ENCODE data around the gene NLGN3.

Gene NLGN3

DNA sequence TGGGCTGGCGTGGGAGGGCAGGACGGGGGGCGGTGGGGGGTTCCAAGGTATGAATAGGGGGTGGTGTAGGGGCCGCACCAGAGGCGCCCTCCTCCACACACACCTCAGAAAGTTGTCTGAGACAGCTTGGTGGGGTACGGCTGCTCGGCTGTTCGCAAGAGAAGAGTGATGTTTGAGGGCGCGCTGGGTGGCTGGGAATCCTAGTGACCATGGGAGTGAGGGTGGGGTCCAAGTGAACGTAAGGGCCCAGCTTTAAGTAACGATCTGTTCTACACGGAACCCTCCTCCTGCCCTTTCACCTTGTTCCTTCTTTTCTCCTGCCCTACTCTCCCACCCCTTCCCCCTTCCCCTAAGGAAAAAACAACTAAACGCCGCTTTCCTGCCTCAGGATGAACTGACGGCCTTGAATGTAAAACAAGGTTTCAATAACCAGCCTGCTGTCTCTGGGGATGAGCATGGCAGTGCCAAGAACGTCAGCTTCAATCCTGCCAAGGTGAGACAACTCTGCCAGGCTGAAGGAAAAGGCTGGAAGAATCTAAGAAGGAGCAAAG is 25.6 kb upstream of the NLGN3 start:
- no peak for DNase-seq

DNA sequence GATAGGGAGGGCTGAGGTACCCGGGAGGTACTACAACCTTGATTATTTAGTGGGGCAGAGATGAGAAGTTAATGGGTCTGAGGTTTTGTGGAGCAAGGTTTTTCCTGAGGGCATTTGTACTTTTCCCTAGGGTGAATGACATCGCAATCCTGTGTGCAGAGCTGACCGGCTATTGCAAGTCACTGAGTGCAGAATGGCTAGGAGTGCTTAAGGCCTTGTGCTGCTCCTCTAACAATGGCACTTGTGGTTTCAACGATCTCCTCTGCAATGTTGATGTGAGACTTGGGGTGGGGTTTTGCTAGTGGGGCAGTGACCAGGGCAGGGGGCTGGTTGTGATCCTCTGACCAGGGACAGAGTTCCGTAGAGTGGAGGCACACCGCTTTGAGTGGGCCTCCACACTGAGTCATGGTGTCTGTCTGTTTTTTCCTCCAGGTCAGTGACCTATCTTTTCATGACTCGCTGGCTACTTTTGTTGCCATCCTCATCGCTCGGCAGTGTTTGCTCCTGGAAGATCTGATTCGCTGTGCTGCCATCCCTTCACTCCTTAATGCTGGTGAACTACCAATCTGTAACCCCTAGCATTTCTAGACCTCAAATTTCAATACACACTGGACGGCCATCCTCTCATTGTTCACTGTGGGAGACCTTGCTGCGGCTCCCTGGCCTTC is 16.3 kb upstream of the NLGN3 start:
- no peak for DNase-seq

- DNase-seq, result peak; percentile 72
Observed at GRCh38 chrX:71128915-71129765, 15.5 kb upstream of the NLGN3 start.

DNA sequence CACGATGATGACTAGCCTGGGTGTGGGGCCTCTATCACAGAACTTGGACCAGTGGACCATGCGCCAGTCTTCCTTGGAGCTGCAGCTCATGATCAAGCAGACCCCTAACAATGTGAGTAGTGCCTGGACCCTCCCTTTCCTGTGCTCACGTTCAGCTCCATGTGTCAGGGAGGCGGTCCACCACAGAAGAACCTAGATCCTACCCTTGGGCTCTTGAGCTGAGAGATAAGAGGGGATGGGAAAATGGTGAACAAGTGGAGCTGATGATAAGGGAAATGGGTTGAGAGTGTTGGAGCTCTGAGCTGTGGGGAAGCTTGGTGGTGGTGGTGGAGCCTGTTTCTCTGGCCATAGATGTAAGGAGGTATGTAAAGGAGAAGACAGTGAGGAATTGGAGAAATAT is 13.1 kb upstream of the NLGN3 start:
- no peak for DNase-seq

- DNase-seq, result no peak
Observed at GRCh38 chrX:71140440-71140839, 4.2 kb upstream of the NLGN3 start.

DNA sequence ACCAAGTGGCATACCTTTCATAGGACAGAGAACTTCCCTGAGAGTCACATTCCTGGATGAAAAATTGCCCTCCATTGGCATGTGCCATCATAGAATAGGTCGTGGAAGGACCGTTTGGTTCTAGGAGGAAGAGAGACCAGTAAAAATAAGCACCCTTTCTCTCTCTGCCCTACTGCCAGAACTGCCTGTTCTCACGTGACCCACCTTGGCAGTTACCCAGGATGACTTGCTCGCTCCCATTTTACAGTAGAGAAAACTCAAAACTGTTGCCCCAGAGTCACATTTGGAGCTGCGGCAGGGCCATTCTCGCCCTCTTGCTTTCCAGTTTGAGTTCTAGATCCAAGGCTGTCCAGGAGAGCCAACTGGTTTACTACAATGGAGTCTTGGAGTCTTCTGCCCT is 1.1 kb upstream of the NLGN3 start:
- DNase-seq, result no peak

DNA sequence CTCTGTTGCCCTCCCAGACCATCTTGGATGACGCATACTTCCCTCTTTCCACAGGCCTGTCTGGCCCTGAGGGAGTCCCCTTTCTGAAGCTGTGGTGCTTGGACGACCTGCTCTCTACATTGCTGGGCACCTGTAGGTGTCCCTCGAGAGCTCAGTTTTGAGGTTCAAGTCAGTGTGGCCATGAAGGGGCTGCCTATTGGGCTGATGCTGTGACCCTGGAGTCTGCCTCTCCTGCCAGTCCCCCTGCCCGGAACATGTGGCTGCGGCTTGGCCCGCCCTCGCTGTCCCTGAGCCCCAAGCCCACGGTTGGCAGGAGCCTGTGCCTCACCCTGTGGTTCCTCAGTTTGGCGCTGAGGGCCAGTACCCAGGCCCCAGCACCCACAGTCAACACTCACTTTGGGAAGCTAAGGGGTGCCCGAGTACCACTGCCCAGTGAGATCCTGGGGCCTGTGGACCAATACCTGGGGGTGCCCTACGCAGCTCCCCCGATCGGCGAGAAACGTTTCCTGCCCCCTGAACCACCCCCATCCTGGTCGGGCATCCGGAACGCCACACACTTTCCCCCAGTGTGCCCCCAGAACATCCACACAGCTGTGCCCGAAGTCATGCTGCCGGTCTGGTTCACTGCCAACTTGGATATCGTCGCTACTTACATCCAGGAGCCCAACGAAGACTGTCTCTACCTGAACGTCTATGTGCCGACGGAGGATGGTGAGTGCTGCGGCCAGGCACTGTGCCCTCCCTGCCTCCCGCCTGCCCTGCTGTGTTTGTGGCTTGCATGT is 3.0 kb downstream of the NLGN3 start:
- no peak for DNase-seq

DNA sequence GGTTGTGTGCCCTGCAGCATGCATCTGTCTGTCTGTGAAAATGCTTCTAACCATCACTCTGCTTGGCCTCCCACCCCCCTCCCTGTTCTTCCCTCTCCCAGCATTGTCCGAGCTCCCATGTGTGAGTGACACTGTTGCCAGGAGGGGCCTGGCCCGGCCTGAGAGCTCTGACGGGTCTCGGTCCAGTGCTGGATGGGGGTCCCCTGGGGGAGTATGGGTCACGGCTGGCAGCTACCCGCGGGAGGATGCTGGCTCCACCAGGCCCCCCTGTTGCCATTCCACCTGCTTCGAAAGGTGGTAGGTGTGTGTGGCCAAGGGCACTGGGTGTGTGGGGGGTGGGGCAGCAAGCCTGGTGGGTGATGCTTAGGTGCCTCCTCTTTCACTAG is 3.6 kb downstream of the NLGN3 start:
- DNase-seq, result no peak

- DNase-seq, result no peak
Observed at GRCh38 chrX:71151366-71151765, 6.7 kb downstream of the NLGN3 start.

- DNase-seq, result no peak
Observed at GRCh38 chrX:71154196-71154595, 9.6 kb downstream of the NLGN3 start.

GRCh38 chrX:71154641-71155040 is 10.0 kb downstream of the NLGN3 start:
- no peak for DNase-seq

DNA sequence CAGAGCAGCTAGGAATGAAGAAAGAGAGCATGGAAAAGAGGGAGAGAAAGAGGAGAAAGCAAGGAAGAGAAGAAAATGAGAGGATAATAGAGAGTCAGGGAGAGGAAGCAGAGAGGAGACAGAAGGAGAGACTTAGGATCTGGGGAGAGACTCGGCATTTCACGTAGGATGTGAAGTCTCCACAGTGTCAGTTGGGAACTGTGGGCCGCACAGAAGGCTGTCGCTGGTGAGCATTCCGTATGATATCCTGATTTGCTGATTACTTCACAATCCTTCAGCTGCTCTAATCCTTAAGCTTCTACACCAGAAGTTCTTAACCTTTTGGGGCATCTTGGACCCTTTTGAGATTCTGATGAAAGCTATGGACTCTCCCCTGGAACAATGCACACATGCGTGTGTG is 14.0 kb downstream of the NLGN3 start:
- no peak for DNase-seq

DNA sequence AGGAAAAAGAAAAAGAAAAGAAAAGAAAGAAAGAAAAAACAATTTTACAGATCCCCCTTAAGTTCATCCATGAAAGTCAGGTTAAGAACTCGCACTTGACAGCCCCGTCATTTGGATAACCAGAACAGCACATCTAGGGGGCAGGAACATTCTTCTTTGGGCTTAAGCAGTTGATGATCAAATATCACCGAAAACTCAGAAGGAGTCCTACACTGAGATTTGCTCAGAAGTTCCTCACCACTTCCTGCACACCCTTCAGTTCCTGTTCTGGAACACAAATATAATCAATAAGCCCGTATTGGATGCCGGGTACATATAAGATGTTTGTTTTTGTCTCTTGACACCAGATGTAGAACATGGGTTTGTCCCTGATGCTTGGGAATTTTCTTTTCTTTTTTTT is 14.7 kb downstream of the NLGN3 start:
- DNase-seq, result no peak

GRCh38 chrX:71160475-71160874 is 15.8 kb downstream of the NLGN3 start:
- DNase-seq, result no peak

- DNase-seq, result no peak
Observed at GRCh38 chrX:71162981-71163380, 18.3 kb downstream of the NLGN3 start.

DNA sequence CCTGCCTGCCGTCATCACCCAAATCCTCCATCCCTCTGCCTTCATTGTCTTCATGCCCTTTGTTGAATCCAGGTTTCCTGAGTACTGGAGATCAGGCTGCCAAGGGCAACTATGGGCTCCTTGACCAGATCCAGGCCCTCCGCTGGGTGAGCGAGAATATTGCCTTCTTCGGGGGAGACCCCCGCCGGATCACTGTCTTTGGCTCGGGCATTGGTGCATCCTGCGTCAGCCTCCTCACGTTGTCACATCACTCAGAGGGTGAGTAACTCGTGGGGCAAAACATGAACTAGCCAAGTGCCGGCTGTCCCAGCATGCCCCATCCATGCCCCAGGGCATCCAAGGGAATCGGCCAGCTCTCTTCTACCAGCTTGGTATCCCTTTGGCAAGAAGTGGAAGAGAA is 19.4 kb downstream of the NLGN3 start:
- no peak for DNase-seq

- no peak for DNase-seq
Observed at GRCh38 chrX:71166461-71166860, 21.8 kb downstream of the NLGN3 start.

DNA sequence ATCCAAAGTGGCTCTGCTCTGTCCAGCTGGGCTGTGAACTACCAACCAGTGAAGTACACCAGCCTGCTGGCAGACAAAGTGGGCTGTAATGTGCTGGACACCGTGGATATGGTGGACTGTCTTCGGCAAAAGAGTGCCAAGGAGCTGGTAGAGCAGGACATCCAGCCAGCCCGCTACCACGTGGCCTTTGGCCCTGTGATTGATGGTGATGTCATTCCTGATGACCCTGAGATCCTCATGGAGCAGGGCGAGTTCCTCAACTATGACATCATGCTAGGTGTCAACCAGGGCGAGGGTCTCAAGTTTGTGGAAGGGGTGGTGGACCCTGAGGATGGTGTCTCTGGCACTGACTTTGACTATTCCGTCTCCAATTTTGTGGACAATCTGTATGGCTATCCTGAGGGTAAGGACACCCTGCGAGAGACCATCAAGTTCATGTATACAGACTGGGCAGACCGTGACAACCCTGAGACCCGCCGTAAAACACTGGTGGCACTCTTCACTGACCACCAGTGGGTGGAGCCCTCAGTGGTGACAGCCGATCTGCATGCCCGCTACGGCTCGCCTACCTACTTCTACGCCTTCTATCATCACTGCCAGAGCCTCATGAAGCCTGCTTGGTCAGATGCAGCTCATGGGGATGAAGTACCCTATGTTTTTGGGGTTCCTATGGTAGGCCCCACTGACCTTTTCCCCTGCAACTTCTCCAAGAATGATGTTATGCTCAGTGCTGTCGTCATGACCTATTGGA is 22.6 kb downstream of the NLGN3 start:
- no peak for DNase-seq

GRCh38 chrX:71168134-71168533 is 23.5 kb downstream of the NLGN3 start:
- DNase-seq, result no peak

GRCh38 chrX:71169586-71169985 is 24.9 kb downstream of the NLGN3 start:
- no peak for DNase-seq

DNA sequence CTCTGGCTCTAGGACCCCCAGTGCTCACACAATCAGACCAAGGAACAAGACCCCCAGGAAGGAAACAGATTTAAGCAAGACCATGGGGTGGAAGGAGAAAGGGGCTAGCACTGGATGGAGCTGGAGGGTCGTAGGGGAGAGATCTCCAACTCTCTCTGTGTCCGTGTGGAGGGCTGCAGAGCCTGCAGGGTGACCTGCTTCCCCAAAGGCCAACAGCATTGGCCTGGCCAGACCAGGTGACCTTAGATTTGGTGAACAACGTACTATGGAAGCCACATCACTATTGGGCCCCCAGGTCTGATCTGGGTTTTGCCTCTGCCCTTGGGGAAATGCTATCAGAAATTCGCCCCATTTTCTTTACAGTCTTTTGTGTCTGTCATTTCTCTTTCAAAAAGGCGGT is 26.0 kb downstream of the NLGN3 start:
- DNase-seq, result no peak

GRCh38 chrX:71171110-71171801 is 26.6 kb downstream of the NLGN3 start:
- no peak for DNase-seq

All from stimulated activated CD4-positive, alpha-beta T cell treated with anti-CD3 and anti-CD28 coated beads, Interleukin-4, amount 100 ng/mL, for 24 hours (primary cell).